IMR-90 (cell line): ENCODE measurements around the gene THRA. TPM values are rescaled to one million over a fixed set of nuclear protein-coding genes. Genes with fewer than 3 reads are reported as not detected.

Experiments
- ATAC-seq: fragments of 200-7000 bp; cut with Tn5 transposase; 2 replicates; pipeline ENCODE4 v1.9.1; 2020; ENCODE audit warnings: low read depth, mild to moderate bottlenecking, moderate library complexity
- BruUV-seq: library from RNA; stranded (reverse); fragments of 400-500 nt; replicated peaks from 2 replicates; lab custom pipeline; 2021; lab: Mats Ljungman, UMichigan
- CTCF ChIA-PET: fragments of 300-600 bp; formaldehyde crosslinking; extraction: SDS; loops from one replicate; lab custom pipeline; 2021; ENCODE audit warnings: antibody characterized with exemption; lab: Yijun Ruan, JAX
- POLR2A ChIA-PET: fragments of 300-600 bp; sonication (Branson Sonifier 250); formaldehyde crosslinking; loops from one replicate; lab custom pipeline; 2022; ENCODE audit warnings: antibody characterized with exemption; ENCODE audit not compliant: unreplicated experiment; lab: Charles Lee
- DNase-seq: peaks from one replicate; pipeline ENCODE4 v3.0.0; 2013
- H2AFZ ChIP-seq: replicated peaks from 2 replicates; pipeline ENCODE3; 2013; ENCODE audit warnings: low read length, mild to moderate bottlenecking; ENCODE audit not compliant: poor library complexity
- H2AK5ac ChIP-seq: 2 replicates; pipeline ENCODE4 v1.6.1; 2013; ENCODE audit warnings: low read depth, low read length, inconsistent platforms
- H2AK9ac ChIP-seq: replicated peaks from 2 replicates; pipeline ENCODE3; 2013; ENCODE audit warnings: mild to moderate bottlenecking, low read depth, low read length, moderate library complexity; ENCODE audit not compliant: poor library complexity
- H2BK120ac ChIP-seq: 2 replicates; pipeline ENCODE4 v1.6.1; 2013; ENCODE audit warnings: low read depth, low read length, inconsistent platforms
- H2BK15ac ChIP-seq: 3 replicates; pipeline ENCODE4 v1.6.1; 2013; ENCODE audit warnings: low read depth, low read length, inconsistent platforms
- H2BK20ac ChIP-seq: 2 replicates; pipeline ENCODE4 v1.6.1; 2013; ENCODE audit warnings: low read depth, mild to moderate bottlenecking, inconsistent platforms, low read length, moderate library complexity
- H2BK5ac ChIP-seq: 2 replicates; pipeline ENCODE4 v1.6.1; 2013; ENCODE audit warnings: mild to moderate bottlenecking, low read depth, low read length, inconsistent platforms; ENCODE audit not compliant: poor library complexity, severe bottlenecking
- H3K14ac ChIP-seq: replicated peaks from 2 replicates; pipeline ENCODE4 v1.6.1; 2013; ENCODE audit warnings: low read depth, low read length, inconsistent platforms
- H3K18ac ChIP-seq: 2 replicates; pipeline ENCODE4 v1.6.1; 2013; ENCODE audit warnings: low read depth, low read length, control low read depth
- H3K23ac ChIP-seq: 2 replicates; pipeline ENCODE4 v1.6.1; 2013; ENCODE audit warnings: low read depth, low read length, inconsistent platforms
- H3K27ac ChIP-seq: 2 replicates; pipeline ENCODE4 v1.5.1; 2013; ENCODE audit warnings: mild to moderate bottlenecking, control low read depth, low read length; ENCODE audit not compliant: insufficient read depth
- H3K27me3 ChIP-seq: 2 replicates; pipeline ENCODE4 v1.6.1; 2013; ENCODE audit warnings: low read length; ENCODE audit not compliant: control insufficient read depth, insufficient read depth
- H3K36me3 ChIP-seq: 2 replicates; pipeline ENCODE4 v1.6.1; 2013; ENCODE audit warnings: low read length, mixed read lengths; ENCODE audit not compliant: control insufficient read depth, insufficient read depth
- H3K4ac ChIP-seq: 2 replicates; pipeline ENCODE4 v1.6.1; 2013; ENCODE audit warnings: low read depth, low read length, inconsistent platforms
- H3K4me1 ChIP-seq: 2 replicates; pipeline ENCODE4 v1.6.1; 2013; ENCODE audit warnings: low read length, mixed read lengths; ENCODE audit not compliant: control insufficient read depth, insufficient read depth
- H3K4me2 ChIP-seq: 2 replicates; pipeline ENCODE4 v1.6.1; 2013; ENCODE audit warnings: low read depth, mild to moderate bottlenecking, control low read depth, low read length, moderate library complexity
- H3K4me3 ChIP-seq: 2 replicates; pipeline ENCODE4 v1.5.1; 2013; ENCODE audit warnings: low read depth, mild to moderate bottlenecking, control low read depth, low read length, moderate library complexity; ENCODE audit not compliant: insufficient read depth
- H3K56ac ChIP-seq: 2 replicates; pipeline ENCODE4 v1.6.1; 2013; ENCODE audit warnings: low read length, inconsistent platforms; ENCODE audit not compliant: insufficient read depth; ENCODE audit errors: extremely low read depth
- H3K79me1 ChIP-seq, 2 experiments: 2 replicates each; pipeline ENCODE4 v1.6.1; 2013; ENCODE audit warnings: low read length in 2 of 2, inconsistent platforms in 1 of 2, low read depth in 1 of 2
- H3K9ac ChIP-seq: 2 replicates; pipeline ENCODE4 v1.6.1; 2013; ENCODE audit warnings: low read depth, low read length, control low read depth
- H3K9me1 ChIP-seq: 2 replicates; pipeline ENCODE4 v1.6.1; 2013; ENCODE audit warnings: low read length, inconsistent platforms; ENCODE audit not compliant: insufficient read depth
- H3K9me3 ChIP-seq: 2 replicates; pipeline ENCODE4 v1.6.1; 2013; ENCODE audit warnings: low read length; ENCODE audit not compliant: control insufficient read depth, insufficient read depth
- H4K20me1 ChIP-seq: 2 replicates; pipeline ENCODE4 v1.6.1; 2013; ENCODE audit warnings: low read length, inconsistent platforms; ENCODE audit not compliant: insufficient read depth
- H4K5ac ChIP-seq: 2 replicates; pipeline ENCODE4 v1.6.1; 2013; ENCODE audit warnings: mild to moderate bottlenecking, low read depth, low read length, control low read depth
- H4K8ac ChIP-seq, 2 experiments: 2 replicates each; pipeline ENCODE4 v1.6.1; 2013; ENCODE audit warnings: low read depth in 2 of 2, low read length in 2 of 2, control low read depth in 1 of 2, inconsistent platforms in 1 of 2
- H4K91ac ChIP-seq: 2 replicates; pipeline ENCODE4 v1.6.1; 2013; ENCODE audit warnings: low read depth, low read length, inconsistent platforms; ENCODE audit not compliant: insufficient read depth
- BHLHE40 ChIP-seq: fragments of 150-350 bp; IDR thresholded peaks from 2 replicates; pipeline ENCODE4 v1.6.1; 2016; ENCODE audit warnings: mild to moderate bottlenecking, low read depth, low read length
- CEBPB ChIP-seq: IDR thresholded peaks from 2 replicates; pipeline ENCODE4 v1.6.1; 2012; ENCODE audit warnings: low read depth, low read length, improper control_type of control experiment
- NFE2L2 ChIP-seq: fragments of 150-350 bp; IDR thresholded peaks from 2 replicates; pipeline ENCODE4 v1.6.1; 2016; ENCODE audit warnings: low read depth, mild to moderate bottlenecking, low read length
- POLR2A ChIP-seq: IDR thresholded peaks from 2 replicates; pipeline ENCODE4 v1.6.1; 2012; ENCODE audit warnings: mild to moderate bottlenecking, low read depth, low read length
- RAD21 ChIP-seq: IDR thresholded peaks from 2 replicates; pipeline ENCODE4 v1.6.1; 2012; ENCODE audit warnings: low read length, improper control_type of control experiment
- SMC3 ChIP-seq: fragments of 150-350 bp; IDR thresholded peaks from 2 replicates; pipeline ENCODE4 v1.6.1; 2016; ENCODE audit warnings: low read depth, mild to moderate bottlenecking, antibody characterized with exemption, low read length, moderate library complexity
- WGBS, 2 experiments: methylation state at CpG; one replicate each; pipeline versions ENCODE4 v1.1.5 to v1.1.7; 2013; ENCODE audit warnings: missing lambda C conversion rate in 2 of 2; ENCODE audit not compliant: insufficient read length in 1 of 2; ENCODE audit errors: extremely low coverage in 2 of 2; 5-methylcytosine and 5-hydroxymethylcytosine counted together
- dilution Hi-C: fragments of 300-500 bp; cut with HindIII; formaldehyde crosslinking; loops from one replicate; pipeline ENCODE4 v1.14.3; 2018; ENCODE audit warnings: low sequenced_read_pairs; ENCODE audit not compliant: unreplicated experiment
- in situ Hi-C: fragments of 300-500 bp; cut with MboI; formaldehyde crosslinking; loops from 3 replicates; pipeline ENCODE4 v1.14.3; 2019; ENCODE audit warnings: low sequenced_read_pairs, inconsistent platforms, mixed read lengths
- intact Hi-C: fragments of 100-400 bp; cut with micrococcal nuclease; formaldehyde crosslinking; loops from 2 replicates; pipeline ENCODE4 v1.10.0; 2022
- polyA plus RNA-seq, 3 experiments: library from polyadenylated mRNA; depleted of rRNA; stranded (reverse); fragments of >200 nt; gene quantifications; 2 replicates each; pipeline ENCODE4 v1.2.3, GENCODE V29; 2012; ENCODE audit warnings: low replicate concordance in 1 of 3
- total RNA-seq: library from RNA; depleted of rRNA; stranded (reverse); fragments of >200 nt; gene quantifications from 2 replicates; pipeline ENCODE4 v1.2.3, GENCODE V29; 2012
- TF ChIP-seq, protein P1 (sequence below): fragments of 150-350 bp; IDR thresholded peaks from 2 replicates; pipeline ENCODE4 v1.6.1; 2017; ENCODE audit warnings: mild to moderate bottlenecking, antibody characterized with exemption, low read length, low read depth
- TF ChIP-seq, protein P2 (sequence below): fragments of 150-350 bp; IDR thresholded peaks from 2 replicates; pipeline ENCODE4 v1.6.1; 2016; ENCODE audit warnings: low read depth, mild to moderate bottlenecking, low read length, moderate library complexity, borderline replicate concordance
- TF ChIP-seq, protein P3 (sequence below): conservative IDR thresholded peaks from 2 replicates; pipeline ENCODE4 v1.5.1; 2012; ENCODE audit warnings: mild to moderate bottlenecking, low read depth, low read length, improper control_type of control experiment

THRA gene
- total and polyA plus RNA-seq, 2 of the 4 experiments (the other 2 are of a cell fraction) = 22.0 to 23.4 TPM

DNA sequence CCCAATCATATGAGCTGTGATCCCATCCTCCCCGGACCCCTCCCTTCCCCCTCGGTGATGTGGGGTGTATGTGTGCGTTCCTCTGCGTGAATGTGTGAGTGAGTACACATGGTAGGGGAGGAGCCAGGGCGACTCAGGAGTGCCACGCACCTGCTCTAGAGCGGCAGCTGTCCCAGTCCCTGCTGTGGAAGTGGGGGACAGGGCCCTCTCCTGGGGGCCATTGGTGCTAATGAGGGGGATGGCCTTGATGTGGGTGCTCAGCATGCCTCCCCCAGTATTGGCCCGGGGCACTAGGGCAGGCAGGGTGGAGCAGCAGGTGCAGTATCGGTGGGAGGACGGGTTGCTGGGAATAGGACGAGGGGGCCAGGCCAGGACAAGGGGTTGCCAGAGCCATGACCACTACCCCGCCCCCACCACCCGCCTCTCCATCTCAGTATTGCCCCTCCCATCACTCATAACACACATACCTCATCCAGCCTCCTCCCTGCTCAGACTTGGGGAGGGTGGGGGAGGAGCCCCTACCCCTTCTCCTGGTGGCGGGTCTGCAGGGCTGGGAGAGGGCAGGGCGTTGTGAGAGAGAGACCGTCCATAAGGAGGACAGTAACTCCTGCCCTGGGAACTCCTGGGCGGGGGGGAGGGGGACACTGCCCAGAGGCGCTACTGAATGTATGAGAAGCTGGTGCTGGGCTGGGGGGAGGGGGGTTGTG is 29.1 kb downstream of the THRA start:
- no peaks in the 10 kb centered on the region for H3K9me1 ChIP-seq
- H4K20me1 ChIP-seq = peaks cover 6% of the 10 kb centered on the region; the same call in 1 of the 2 replicates
- H3K79me1 ChIP-seq = peaks cover 0 to 19% of the 10 kb centered on the region in 2 experiments; a peak in 2 of 4 replicates
- no peak overlapping the region for H3K23ac ChIP-seq
- intact Hi-C loops = no loop called here
- in situ Hi-C loops = no loop called here
- H3K27ac ChIP-seq = no peak overlapping the region
- H3K4me3 ChIP-seq = no peak overlapping the region
- TF ChIP-seq BHLHE40 = no peak
- TF ChIP-seq POLR2A = no peak
- TF ChIP-seq CEBPB = no peak
- TF ChIP-seq, protein P1, sequence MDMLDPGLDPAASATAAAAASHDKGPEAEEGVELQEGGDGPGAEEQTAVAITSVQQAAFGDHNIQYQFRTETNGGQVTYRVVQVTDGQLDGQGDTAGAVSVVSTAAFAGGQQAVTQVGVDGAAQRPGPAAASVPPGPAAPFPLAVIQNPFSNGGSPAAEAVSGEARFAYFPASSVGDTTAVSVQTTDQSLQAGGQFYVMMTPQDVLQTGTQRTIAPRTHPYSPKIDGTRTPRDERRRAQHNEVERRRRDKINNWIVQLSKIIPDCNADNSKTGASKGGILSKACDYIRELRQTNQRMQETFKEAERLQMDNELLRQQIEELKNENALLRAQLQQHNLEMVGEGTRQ = no peak
- TF ChIP-seq NFE2L2 = no peak
- no peak for TF ChIP-seq RAD21
- TF ChIP-seq, protein P2, sequence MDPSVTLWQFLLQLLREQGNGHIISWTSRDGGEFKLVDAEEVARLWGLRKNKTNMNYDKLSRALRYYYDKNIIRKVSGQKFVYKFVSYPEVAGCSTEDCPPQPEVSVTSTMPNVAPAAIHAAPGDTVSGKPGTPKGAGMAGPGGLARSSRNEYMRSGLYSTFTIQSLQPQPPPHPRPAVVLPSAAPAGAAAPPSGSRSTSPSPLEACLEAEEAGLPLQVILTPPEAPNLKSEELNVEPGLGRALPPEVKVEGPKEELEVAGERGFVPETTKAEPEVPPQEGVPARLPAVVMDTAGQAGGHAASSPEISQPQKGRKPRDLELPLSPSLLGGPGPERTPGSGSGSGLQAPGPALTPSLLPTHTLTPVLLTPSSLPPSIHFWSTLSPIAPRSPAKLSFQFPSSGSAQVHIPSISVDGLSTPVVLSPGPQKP = no peak
- TF ChIP-seq, protein P3, sequence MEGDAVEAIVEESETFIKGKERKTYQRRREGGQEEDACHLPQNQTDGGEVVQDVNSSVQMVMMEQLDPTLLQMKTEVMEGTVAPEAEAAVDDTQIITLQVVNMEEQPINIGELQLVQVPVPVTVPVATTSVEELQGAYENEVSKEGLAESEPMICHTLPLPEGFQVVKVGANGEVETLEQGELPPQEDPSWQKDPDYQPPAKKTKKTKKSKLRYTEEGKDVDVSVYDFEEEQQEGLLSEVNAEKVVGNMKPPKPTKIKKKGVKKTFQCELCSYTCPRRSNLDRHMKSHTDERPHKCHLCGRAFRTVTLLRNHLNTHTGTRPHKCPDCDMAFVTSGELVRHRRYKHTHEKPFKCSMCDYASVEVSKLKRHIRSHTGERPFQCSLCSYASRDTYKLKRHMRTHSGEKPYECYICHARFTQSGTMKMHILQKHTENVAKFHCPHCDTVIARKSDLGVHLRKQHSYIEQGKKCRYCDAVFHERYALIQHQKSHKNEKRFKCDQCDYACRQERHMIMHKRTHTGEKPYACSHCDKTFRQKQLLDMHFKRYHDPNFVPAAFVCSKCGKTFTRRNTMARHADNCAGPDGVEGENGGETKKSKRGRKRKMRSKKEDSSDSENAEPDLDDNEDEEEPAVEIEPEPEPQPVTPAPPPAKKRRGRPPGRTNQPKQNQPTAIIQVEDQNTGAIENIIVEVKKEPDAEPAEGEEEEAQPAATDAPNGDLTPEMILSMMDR = no peak
- no peak for TF ChIP-seq SMC3
- H3K18ac ChIP-seq = no peak overlapping the region
- H3K4me2 ChIP-seq = no peak overlapping the region
- 100% methylated on average over 2 of the region's 18 CpGs; no CpG with 5 or more reads in 1 of the 2 experiments for WGBS, 2 experiments
- dilution Hi-C loops = no loop called here
- H3K27me3 ChIP-seq = no peaks in the 10 kb centered on the region
- H2BK5ac ChIP-seq = peak overlapping the region; percentile 32
- no peak overlapping the region for H2AK5ac ChIP-seq
- no peak overlapping the region for H3K9ac ChIP-seq
- H3K56ac ChIP-seq = no peak overlapping the region
- no peaks in the 10 kb centered on the region for H3K9me3 ChIP-seq
- no peak overlapping the region for H4K8ac ChIP-seq
- H3K36me3 ChIP-seq = peaks cover 73% of the 10 kb centered on the region
- no peak overlapping the region for H2BK120ac ChIP-seq
- no peak overlapping the region for H2AFZ ChIP-seq
- no peak overlapping the region for H4K91ac ChIP-seq
- no peak overlapping the region for H2BK15ac ChIP-seq
- ChIA-PET CTCF (no interaction called here), POLR2A (no interaction called here)
- DNase-seq = no peak
- H4K5ac ChIP-seq = no peak overlapping the region
- peak; percentile 15; the same call in 1 of the 2 replicates for ATAC-seq
- no peak overlapping the region for H2BK20ac ChIP-seq
- BruUV-seq = no TSS peak
- H2AK9ac ChIP-seq = no peak overlapping the region
- H3K4ac ChIP-seq = no peak overlapping the region
- H3K14ac ChIP-seq = no peak overlapping the region
- peaks cover 5% of the 10 kb centered on the region; the same call in 1 of the 2 replicates for H3K4me1 ChIP-seq
